HepG2 (cell line): ENCODE results near the gene SLC6A8. TPM values are rescaled to one million over a fixed set of nuclear protein-coding genes. Genes with fewer than 3 reads are reported as not detected.

Source experiments
- ATAC-seq: fragments of 200-7000 bp; cut with Tn5 transposase; 3 replicates; pipeline ENCODE4 v1.9.1; 2020; ENCODE audit warnings: mild to moderate bottlenecking, moderate library complexity
- BruUV-seq: library from RNA; stranded (reverse); fragments of 400-500 nt; replicated peaks from 2 replicates; lab custom pipeline; 2021; lab: Mats Ljungman, UMichigan
- CTCF ChIA-PET: fragments of 300-600 bp; formaldehyde crosslinking; extraction: SDS; loops from one replicate; lab custom pipeline; 2021; ENCODE audit warnings: low total read pairs, inconsistent platforms, low intra/inter-chr PET ratio; lab: Yijun Ruan, JAX
- POLR2A ChIA-PET: fragments of 350-600 bp; sonication (Branson Sonifier 250); formaldehyde crosslinking; loops from one replicate; lab custom pipeline; 2020; ENCODE audit warnings: antibody characterized with exemption, inconsistent platforms; lab: Yijun Ruan, JAX
- DNase-seq: peaks from one replicate; pipeline ENCODE4 v3.0.0-alpha.2; 2015; ENCODE audit warnings: low spot score
- FAIRE-seq: peaks from 3 replicates; lab custom pipeline; 2011; peaks lifted over from hg19 to GRCh38; lab: Jason Lieb, UNC
- H2AFZ ChIP-seq: one replicate; pipeline ENCODE4 v1.6.1; 2011; ENCODE audit warnings: low read length, inconsistent platforms
- H3K27ac ChIP-seq: fragments of 300-600 bp; 3 replicates; pipeline ENCODE4 v1.8.0; 2011; ENCODE audit warnings: mixed run types, mild to moderate bottlenecking, mixed read lengths, low read length, inconsistent platforms; ENCODE audit not compliant: insufficient read depth; ENCODE audit errors: extremely low read length
- H3K27me3 ChIP-seq, 2 experiments: fragments of 200-600 bp in 1 of 2; 2 replicates in 1 of 2; 3 replicates in 1 of 2; pipeline versions ENCODE4 v1.6.0 to v1.8.0; 2011; ENCODE audit warnings: low read length in 2 of 2, mild to moderate bottlenecking in 2 of 2, moderate library complexity in 2 of 2, inconsistent platforms in 1 of 2; ENCODE audit not compliant: insufficient read depth in 2 of 2, control insufficient read depth in 1 of 2
- H3K36me3 ChIP-seq, 2 experiments: fragments of 200-600 bp in 1 of 2; replicated peaks in 1 of 2; 2 replicates in 1 of 2; 3 replicates in 1 of 2; pipeline versions ENCODE4 v1.5.1 to v1.8.0; 2011; ENCODE audit warnings: low read length in 2 of 2, inconsistent platforms in 1 of 2; ENCODE audit not compliant: insufficient read depth in 2 of 2, control insufficient read depth in 1 of 2
- H3K4me1 ChIP-seq: 2 replicates; pipeline ENCODE4 v1.5.1; 2012; ENCODE audit warnings: low read length, inconsistent platforms; ENCODE audit not compliant: insufficient read depth
- H3K4me2 ChIP-seq: 2 replicates; pipeline ENCODE4 v1.6.0; 2011; ENCODE audit warnings: low read depth, low read length, inconsistent platforms
- H3K4me3 ChIP-seq, 3 experiments: fragments of 200-600 bp in 1 of 3; sonication (generic), shearing (Covaris generic) in 1 of 3; replicated peaks in 1 of 3; 2 replicates each; pipeline ENCODE4 v1.5.1; 2011 to 2016; ENCODE audit warnings: low read length in 3 of 3, inconsistent platforms in 2 of 3, low read depth in 2 of 3, mild to moderate bottlenecking in 2 of 3, control low read depth in 1 of 3, mixed read lengths in 1 of 3; ENCODE audit not compliant: insufficient read depth in 1 of 3
- H3K79me2 ChIP-seq: one replicate; pipeline ENCODE4 v1.6.1; 2011; ENCODE audit warnings: low read length, inconsistent platforms; ENCODE audit not compliant: insufficient read depth
- H3K9ac ChIP-seq: 2 replicates; pipeline ENCODE4 v1.6.0; 2011; ENCODE audit warnings: mild to moderate bottlenecking, low read depth, low read length, inconsistent platforms; ENCODE audit not compliant: insufficient read depth
- H3K9me3 ChIP-seq: 2 replicates; pipeline ENCODE4 v1.5.1; 2012; ENCODE audit warnings: mild to moderate bottlenecking, low read length
- H4K20me1 ChIP-seq: 2 replicates; pipeline ENCODE4 v1.6.0; 2011; ENCODE audit warnings: inconsistent platforms, mild to moderate bottlenecking, low read length, moderate library complexity; ENCODE audit not compliant: insufficient read depth
- ARNT ChIP-seq: fragments of 450-650 bp; IDR thresholded peaks from 2 replicates; pipeline ENCODE4 v1.6.1; 2017
- EZH2 ChIP-seq: conservative IDR thresholded peaks from 2 replicates; pipeline ENCODE4 v1.6.1; 2012; ENCODE audit warnings: mild to moderate bottlenecking, low read depth, low read length, moderate library complexity
- FLYWCH1 ChIP-seq: sonication (generic); formaldehyde crosslinking; IDR thresholded peaks from 2 replicates; pipeline ENCODE4 v1.8.1; 2023; ENCODE audit warnings: mild to moderate bottlenecking, missing genetic modification reagents
- GFI1 ChIP-seq: sonication (generic); formaldehyde crosslinking; IDR thresholded peaks from 2 replicates; pipeline ENCODE4 v1.5.0; 2020; ENCODE audit warnings: missing genetic modification reagents, mild to moderate bottlenecking, borderline replicate concordance
- HDAC6 ChIP-seq: fragments of 200-600 bp; sonication (generic); IDR thresholded peaks from 2 replicates; pipeline ENCODE4 v1.7.0; 2017; ENCODE audit warnings: mild to moderate bottlenecking, antibody characterized with exemption, low read length, low read depth
- HNF4A ChIP-seq: sonication (generic); formaldehyde crosslinking; IDR thresholded peaks from 2 replicates; pipeline ENCODE4 v1.4.0; 2020; ENCODE audit warnings: missing genetic modification reagents
- IKZF1 ChIP-seq: fragments of 450-650 bp; IDR thresholded peaks from 2 replicates; pipeline ENCODE4 v1.7.1; 2016
- NFKBIZ ChIP-seq: IDR thresholded peaks from 2 replicates; pipeline ENCODE4 v1.6.1; 2018; ENCODE audit warnings: missing genetic modification reagents, missing compliant biosample characterization
- TOPORS ChIP-seq: sonication (generic); formaldehyde crosslinking; IDR thresholded peaks from 2 replicates; pipeline ENCODE4 v1.8.0; 2023; ENCODE audit warnings: mild to moderate bottlenecking, missing genetic modification reagents
- ZFP36L2 ChIP-seq: sonication (generic); formaldehyde crosslinking; IDR thresholded peaks from 2 replicates; pipeline ENCODE4 v1.4.0; 2020; ENCODE audit warnings: missing genetic modification reagents
- ZMYM3 ChIP-seq: sonication (generic); formaldehyde crosslinking; IDR thresholded peaks from 2 replicates; pipeline ENCODE4 v1.5.1; 2020; ENCODE audit warnings: mild to moderate bottlenecking, missing genetic modification reagents
- ZNF124 ChIP-seq: sonication (generic); formaldehyde crosslinking; IDR thresholded peaks from 2 replicates; pipeline ENCODE4 v1.4.0; 2020; ENCODE audit warnings: missing genetic modification reagents
- ZNF225 ChIP-seq: sonication (generic); formaldehyde crosslinking; IDR thresholded peaks from 2 replicates; pipeline ENCODE4 v1.4.0; 2020; ENCODE audit warnings: mild to moderate bottlenecking, missing genetic modification reagents
- ZNF234 ChIP-seq: sonication (generic); formaldehyde crosslinking; conservative IDR thresholded peaks from 2 replicates; pipeline ENCODE4 v1.5.1; 2020; ENCODE audit warnings: mild to moderate bottlenecking, missing genetic modification reagents
- ZNF768 ChIP-seq: sonication (generic); formaldehyde crosslinking; IDR thresholded peaks from 2 replicates; pipeline ENCODE4 v1.4.0; 2020; ENCODE audit warnings: missing genetic modification reagents
- WGBS: methylation state at CpG from one replicate; pipeline ENCODE4 v1.1.6; 2017; ENCODE audit warnings: low lambda C conversion rate; 5-methylcytosine and 5-hydroxymethylcytosine counted together
- in situ Hi-C: cut with HindIII; loops from 2 replicates; pipeline ENCODE4 v1.10.0; 2017; ENCODE audit warnings: low pct_unique_long_range_greater_than_20kb; ENCODE audit not compliant: extremely low pct_ligation_motif_present
- intact Hi-C: fragments of 100-400 bp; cut with micrococcal nuclease; formaldehyde crosslinking; loops from one replicate; pipeline ENCODE4 v1.10.0; 2022; ENCODE audit not compliant: unreplicated experiment
- polyA plus RNA-seq, 8 experiments: library from polyadenylated mRNA; depleted of rRNA in 3 of 8; stranded (reverse) in 7 of 8; unstranded in 1 of 8; fragments of >200 nt; fragmentation: Illumina TruSeq in 4 of 8; extraction: Trizol in 4 of 8; gene quantifications; 2 replicates each; pipeline versions ENCODE4 v1.2.1 to v1.2.3, GENCODE V29; 2011 to 2016; ENCODE audit warnings: low read depth in 4 of 8, missing spikeins in 1 of 8, mixed read lengths in 1 of 8; ENCODE audit not compliant: insufficient read depth in 1 of 8
- total RNA-seq, 5 experiments: library from RNA; depleted of rRNA; stranded (reverse); fragments of >200 nt; fragmentation: Illumina TruSeq; extraction: Trizol; gene quantifications; 2 replicates each; pipeline ENCODE4 v1.2.3, GENCODE V29; 2016; ENCODE audit warnings: low read depth in 1 of 5
- TF ChIP-seq, protein P1 (sequence below): sonication (generic); formaldehyde crosslinking; IDR thresholded peaks from 2 replicates; pipeline ENCODE4 v1.5.1; 2020; ENCODE audit warnings: missing genetic modification reagents, mild to moderate bottlenecking, borderline replicate concordance

SLC6A8 gene
- total and polyA plus RNA-seq, 2 of the 13 experiments (the other 11 are each of a cell fraction or from before 2014, with no cell fraction given): 13.9 to 176 TPM

DNA sequence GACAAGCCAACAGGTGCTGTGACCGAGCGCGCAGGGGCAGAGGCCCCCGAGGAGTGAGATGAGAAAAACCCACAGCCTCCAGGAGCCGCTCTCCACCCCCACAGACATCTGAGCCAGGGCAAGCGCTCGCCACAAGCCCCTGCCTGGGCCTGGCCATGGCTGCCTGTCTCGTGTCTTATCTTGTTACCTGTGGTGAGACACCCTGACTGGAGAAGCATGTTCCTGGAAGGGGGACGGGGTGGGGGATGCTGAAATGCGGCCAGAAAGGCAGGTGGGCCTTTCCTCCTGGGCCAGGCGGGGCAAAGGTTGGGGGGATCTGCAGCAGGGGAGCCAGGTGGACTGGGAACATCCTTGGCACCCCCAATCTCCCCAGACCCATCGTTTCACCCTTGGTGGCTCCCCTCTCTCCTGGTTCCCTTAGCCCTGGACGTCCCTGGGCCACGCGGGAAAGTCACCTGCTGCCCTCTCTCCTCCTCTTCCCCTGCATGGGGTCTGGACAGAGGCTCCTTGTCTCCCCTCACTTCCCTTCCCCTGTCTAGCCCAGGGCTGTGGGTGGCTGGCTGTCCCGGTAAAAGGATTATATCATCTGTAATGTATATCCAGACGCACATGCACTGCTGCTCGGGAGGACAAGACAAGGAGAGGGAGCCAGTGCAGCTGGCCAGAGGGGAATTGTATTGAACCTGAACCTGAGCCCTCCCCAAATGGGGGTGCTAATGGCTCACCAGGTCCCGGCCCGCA is 49.1 kb upstream of the SLC6A8 start:
- intact Hi-C loops (no loop called here), in situ Hi-C loops (no loop called here)
- Histone ChIP-seq H3K36me3 (no peaks in the 10 kb centered on the region), H3K4me3 (no peak overlapping the region), H2AFZ (no peak overlapping the region), H3K4me1 (peaks cover 78% of the 10 kb centered on the region), H3K27ac (no peak overlapping the region), H3K79me2 (peaks cover 10% of the 10 kb centered on the region), H3K27me3 (no peaks in the 10 kb centered on the region), H4K20me1 (no peaks in the 10 kb centered on the region), H3K4me2 (peak overlapping the region; percentile 46; the same call in 1 of the 2 replicates), H3K9me3 (no peaks in the 10 kb centered on the region), H3K9ac (no peak overlapping the region)
- no TSS peak for BruUV-seq
- no peak for TF ChIP-seq FLYWCH1
- TF ChIP-seq TOPORS (CRISPR knock-in tag): no peak
- no peak for TF ChIP-seq ZNF768 (CRISPR knock-in tag)
- TF ChIP-seq IKZF1: no peak
- no peak for TF ChIP-seq HNF4A
- no peak for TF ChIP-seq ZFP36L2 (CRISPR knock-in tag)
- TF ChIP-seq ZNF225 (CRISPR knock-in tag): no peak
- no peak for TF ChIP-seq NFKBIZ (CRISPR knock-in tag)
- TF ChIP-seq ZMYM3 (CRISPR knock-in tag): no peak
- no peak for TF ChIP-seq GFI1 (CRISPR knock-in tag)
- TF ChIP-seq ARNT: no peak
- TF ChIP-seq ZNF234 (CRISPR knock-in tag): no peak
- no peak for TF ChIP-seq EZH2
- TF ChIP-seq HDAC6: no peak
- no peak for TF ChIP-seq ZNF124
- TF ChIP-seq, protein P1, sequence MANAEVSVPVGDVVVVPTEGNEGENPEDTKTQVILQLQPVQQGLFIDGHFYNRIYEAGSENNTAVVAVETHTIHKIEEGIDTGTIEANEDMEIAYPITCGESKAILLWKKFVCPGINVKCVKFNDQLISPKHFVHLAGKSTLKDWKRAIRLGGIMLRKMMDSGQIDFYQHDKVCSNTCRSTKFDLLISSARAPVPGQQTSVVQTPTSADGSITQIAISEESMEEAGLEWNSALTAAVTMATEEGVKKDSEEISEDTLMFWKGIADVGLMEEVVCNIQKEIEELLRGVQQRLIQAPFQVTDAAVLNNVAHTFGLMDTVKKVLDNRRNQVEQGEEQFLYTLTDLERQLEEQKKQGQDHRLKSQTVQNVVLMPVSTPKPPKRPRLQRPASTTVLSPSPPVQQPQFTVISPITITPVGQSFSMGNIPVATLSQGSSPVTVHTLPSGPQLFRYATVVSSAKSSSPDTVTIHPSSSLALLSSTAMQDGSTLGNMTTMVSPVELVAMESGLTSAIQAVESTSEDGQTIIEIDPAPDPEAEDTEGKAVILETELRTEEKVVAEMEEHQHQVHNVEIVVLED (CRISPR knock-in tag): no peak
- ATAC-seq (no peak), DNase-seq (no peak), FAIRE-seq (no peak)
- 36% methylated on average over 5 of the region's 20 CpGs for WGBS
- CTCF ChIA-PET: interaction anchor here (3.1 kb wide), 1 partner anchor 29 kb away, joined by 21 read pairs; no protein-coding TSS in a partner anchor
- POLR2A ChIA-PET: interaction anchor here (1.6 to 15.1 kb wide), 4 partner anchors 9 to 39 kb away, joined by 4 to 596 read pairs (median 113); partner anchors contain the start of gene DUSP9
